Osteoblast (primary cell): Measurements from ENCODE around the gene CREB3. TPM values are rescaled to one million over a fixed set of nuclear protein-coding genes. Genes with fewer than 3 reads are reported as not detected.
A peak's percentile ranks its signal among the peaks of the same experiment; 100 is the strongest.

Experiments
- DNase-seq: peaks from one replicate; pipeline ENCODE4 v3.0.0; 2011; ENCODE audit warnings: low spot score, mixed read lengths; ENCODE audit not compliant: insufficient read length; ENCODE audit errors: missing footprints
- H2AFZ ChIP-seq: 2 replicates; pipeline ENCODE4 v1.6.0; 2011; ENCODE audit warnings: mild to moderate bottlenecking, low read length
- H3K27ac ChIP-seq: 2 replicates; pipeline ENCODE4 v1.5.1; 2011; ENCODE audit warnings: mild to moderate bottlenecking, low read depth, low read length, moderate library complexity
- H3K27me3 ChIP-seq: 2 replicates; pipeline ENCODE4 v1.6.0; 2012; ENCODE audit warnings: mild to moderate bottlenecking, control low read depth, inconsistent platforms, low read length, moderate library complexity; ENCODE audit not compliant: insufficient read depth
- H3K36me3 ChIP-seq: 2 replicates; pipeline ENCODE4 v1.5.1; 2011; ENCODE audit warnings: mild to moderate bottlenecking, low read length, control low read depth, moderate library complexity; ENCODE audit not compliant: insufficient read depth
- H3K4me1 ChIP-seq: 2 replicates; pipeline ENCODE4 v1.5.1; 2011; ENCODE audit warnings: mild to moderate bottlenecking, low read length, control low read depth, moderate library complexity; ENCODE audit not compliant: insufficient read depth
- H3K4me2 ChIP-seq: 2 replicates; pipeline ENCODE4 v1.6.0; 2011; ENCODE audit warnings: mild to moderate bottlenecking, low read length; ENCODE audit not compliant: insufficient read depth
- H3K4me3 ChIP-seq: fragments of 200-600 bp; sonication (generic); 3 replicates; pipeline ENCODE4 v1.5.1; 2012; ENCODE audit warnings: mild to moderate bottlenecking, low read length, inconsistent platforms; ENCODE audit not compliant: insufficient read depth
- H3K79me2 ChIP-seq: 2 replicates; pipeline ENCODE4 v1.6.0; 2012; ENCODE audit warnings: mild to moderate bottlenecking, low read length, control low read depth, inconsistent platforms; ENCODE audit not compliant: insufficient read depth
- H3K9me3 ChIP-seq: 2 replicates; pipeline ENCODE4 v1.5.1; 2011; ENCODE audit warnings: low read depth, low read length, control low read depth
- H4K20me1 ChIP-seq: 2 replicates; pipeline ENCODE4 v1.6.0; 2012; ENCODE audit warnings: mild to moderate bottlenecking, low read length, control low read depth; ENCODE audit not compliant: insufficient read depth
- total RNA-seq: library from RNA; depleted of rRNA; stranded (reverse); fragments of >200 nt; gene quantifications from 2 replicates; pipeline ENCODE4 v1.2.3, GENCODE V29; 2012
- TF ChIP-seq, protein P1 (sequence below): IDR thresholded peaks from 2 replicates; pipeline ENCODE4 v1.5.1; 2011; ENCODE audit warnings: mild to moderate bottlenecking, low read depth, low read length, moderate library complexity; ENCODE audit errors: extremely low read depth

Gene CREB3
- total RNA-seq, 1 donor = 64.8 TPM

DNA sequence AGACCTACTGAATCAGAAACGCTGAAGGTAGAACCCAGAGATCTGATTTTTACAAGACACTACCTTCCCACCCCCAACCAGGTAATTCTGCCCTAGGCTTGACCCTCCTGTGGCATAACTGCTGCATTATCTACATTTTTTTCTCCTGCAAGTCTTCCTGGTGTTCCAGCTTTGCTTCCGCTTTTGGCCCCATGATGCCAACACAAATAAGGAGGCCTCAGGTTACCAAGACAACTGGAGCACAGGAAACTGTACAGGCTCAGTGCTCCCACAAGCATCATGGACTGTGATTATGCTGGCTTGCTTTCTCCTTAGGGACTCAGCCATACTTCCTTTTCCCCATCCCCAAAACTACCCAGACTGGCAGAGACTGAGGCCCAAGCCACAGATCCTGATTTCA is 28.2 kb downstream of the CREB3 start:
- no peaks in the 10 kb centered on the region for H3K79me2 ChIP-seq
- H3K9me3 ChIP-seq = no peaks in the 10 kb centered on the region
- DNase-seq = no peak
- H2AFZ ChIP-seq = peak overlapping the region; percentile 47
- H3K4me3 ChIP-seq = no peak overlapping the region
- no peaks in the 10 kb centered on the region for H3K27me3 ChIP-seq
- peaks cover 29% of the 10 kb centered on the region for H3K4me1 ChIP-seq
- TF ChIP-seq, protein P1, sequence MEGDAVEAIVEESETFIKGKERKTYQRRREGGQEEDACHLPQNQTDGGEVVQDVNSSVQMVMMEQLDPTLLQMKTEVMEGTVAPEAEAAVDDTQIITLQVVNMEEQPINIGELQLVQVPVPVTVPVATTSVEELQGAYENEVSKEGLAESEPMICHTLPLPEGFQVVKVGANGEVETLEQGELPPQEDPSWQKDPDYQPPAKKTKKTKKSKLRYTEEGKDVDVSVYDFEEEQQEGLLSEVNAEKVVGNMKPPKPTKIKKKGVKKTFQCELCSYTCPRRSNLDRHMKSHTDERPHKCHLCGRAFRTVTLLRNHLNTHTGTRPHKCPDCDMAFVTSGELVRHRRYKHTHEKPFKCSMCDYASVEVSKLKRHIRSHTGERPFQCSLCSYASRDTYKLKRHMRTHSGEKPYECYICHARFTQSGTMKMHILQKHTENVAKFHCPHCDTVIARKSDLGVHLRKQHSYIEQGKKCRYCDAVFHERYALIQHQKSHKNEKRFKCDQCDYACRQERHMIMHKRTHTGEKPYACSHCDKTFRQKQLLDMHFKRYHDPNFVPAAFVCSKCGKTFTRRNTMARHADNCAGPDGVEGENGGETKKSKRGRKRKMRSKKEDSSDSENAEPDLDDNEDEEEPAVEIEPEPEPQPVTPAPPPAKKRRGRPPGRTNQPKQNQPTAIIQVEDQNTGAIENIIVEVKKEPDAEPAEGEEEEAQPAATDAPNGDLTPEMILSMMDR = no peak
- H3K4me2 ChIP-seq = peak overlapping the region; percentile 8
- peaks cover 2% of the 10 kb centered on the region for H4K20me1 ChIP-seq
- H3K27ac ChIP-seq = no peak overlapping the region
- H3K36me3 ChIP-seq = no peaks in the 10 kb centered on the region

DNA sequence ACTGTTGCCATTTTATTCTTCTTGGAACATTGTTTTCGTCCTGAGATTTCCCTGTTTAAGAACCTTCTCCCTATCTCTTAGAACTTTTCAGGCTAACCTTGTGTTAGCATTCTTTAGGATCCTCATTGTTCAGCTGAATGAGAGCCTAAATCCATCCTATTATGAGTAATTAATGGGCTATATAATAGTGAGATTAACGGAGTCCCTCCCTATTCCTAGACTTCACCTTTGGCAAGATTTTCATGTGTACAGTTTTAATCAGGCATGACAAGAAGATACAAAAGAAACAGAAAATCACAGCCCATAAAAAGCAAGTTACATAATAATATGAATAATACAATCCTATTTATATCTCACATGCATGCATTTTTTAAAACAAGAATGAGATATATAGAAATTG is 30.7 kb downstream of the CREB3 start:
- H3K4me1 ChIP-seq = peaks cover 13% of the 10 kb centered on the region
- H3K9me3 ChIP-seq = no peaks in the 10 kb centered on the region
- no peak overlapping the region for H2AFZ ChIP-seq
- TF ChIP-seq, protein P1 = no peak
- H3K27me3 ChIP-seq = no peaks in the 10 kb centered on the region
- no peaks in the 10 kb centered on the region for H3K36me3 ChIP-seq
- no peak for DNase-seq
- H3K4me3 ChIP-seq = no peak overlapping the region
- no peaks in the 10 kb centered on the region for H4K20me1 ChIP-seq
- no peak overlapping the region for H3K27ac ChIP-seq
- no peaks in the 10 kb centered on the region for H3K79me2 ChIP-seq
- H3K4me2 ChIP-seq = no peak overlapping the region

DNA sequence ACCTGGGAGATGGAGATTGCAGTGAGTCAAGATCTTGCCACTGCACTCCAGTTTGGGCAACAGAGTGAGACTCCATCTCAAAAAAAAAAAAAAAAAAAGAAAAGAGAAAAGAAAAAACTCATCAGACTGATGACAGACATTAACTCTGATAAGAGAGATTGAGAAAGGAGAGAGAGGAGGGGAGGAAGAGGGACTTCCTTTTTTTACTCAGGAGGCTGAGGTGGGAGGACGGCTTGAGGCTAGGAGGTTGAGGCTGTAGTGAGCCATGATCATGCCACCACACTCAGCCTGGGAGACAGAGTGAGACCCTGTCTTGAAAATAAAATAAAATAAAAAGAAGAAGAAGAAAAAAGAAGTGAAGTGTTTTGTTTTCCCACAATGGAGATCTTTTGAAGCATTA is 31.3 kb downstream of the CREB3 start:
- no peak overlapping the region for H3K4me2 ChIP-seq
- H3K9me3 ChIP-seq = no peaks in the 10 kb centered on the region
- H3K4me1 ChIP-seq = peaks cover 8% of the 10 kb centered on the region
- no peak overlapping the region for H2AFZ ChIP-seq
- no peaks in the 10 kb centered on the region for H3K27me3 ChIP-seq
- H4K20me1 ChIP-seq = no peaks in the 10 kb centered on the region
- H3K4me3 ChIP-seq = no peak overlapping the region
- H3K27ac ChIP-seq = no peak overlapping the region
- TF ChIP-seq, protein P1 = no peak
- no peak for DNase-seq
- H3K79me2 ChIP-seq = no peaks in the 10 kb centered on the region
- H3K36me3 ChIP-seq = no peaks in the 10 kb centered on the region

DNA sequence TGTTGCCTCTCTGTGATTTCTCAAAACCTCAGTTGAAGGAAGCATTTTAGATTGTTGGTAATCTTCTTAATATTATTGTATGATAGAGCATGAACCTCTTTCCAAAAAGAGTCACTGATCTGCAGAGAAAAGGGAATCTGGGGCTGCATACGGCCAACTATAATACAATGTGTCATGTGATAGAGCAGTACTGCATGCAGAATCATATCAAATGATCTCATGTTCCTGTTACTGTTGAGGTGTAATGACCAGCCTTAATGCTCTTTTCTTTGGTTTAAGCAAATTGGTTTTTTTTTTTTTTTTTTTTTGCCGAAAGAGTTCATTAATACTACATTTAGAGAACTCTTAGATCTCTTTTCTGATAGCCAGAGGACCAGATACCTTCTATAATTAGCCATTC is 34.5 kb downstream of the CREB3 start:
- Histone ChIP-seq H3K4me2 (no peak overlapping the region), H3K27me3 (peaks cover 5% of the 10 kb centered on the region), H2AFZ (no peak overlapping the region), H3K27ac (no peak overlapping the region), H3K4me3 (no peak overlapping the region), H3K9me3 (no peaks in the 10 kb centered on the region), H4K20me1 (no peaks in the 10 kb centered on the region), H3K4me1 (peaks cover 11% of the 10 kb centered on the region), H3K36me3 (no peaks in the 10 kb centered on the region), H3K79me2 (no peaks in the 10 kb centered on the region)
- TF ChIP-seq, protein P1 = no peak
- DNase-seq = no peak
